ENCODE measurements around the gene ATF6.
"Not testable (repeated sequence)": the region's sequence is repeated elsewhere in the genome, so short reads cannot be mapped to it uniquely, and the experiment has no call there.

ATF6 gene

GRCh38 chr1:161749509-161750407, 16.4 kb upstream of the ATF6 start, which contains the start of gene DUSP12:
Gene DUSP12 (plus strand): TSS chr1:161749786. CDS start chr1:161749802, 16 bp downstream.
- Mint-ChIP-seq H3K4me1 (peaks cover 19% of the 10 kb centered on the region), H3K27ac (peak within 1 kb of the TSS; percentile 99 to 100 (median 99)), H3K27me3 (ENCODE audit: low read depth) (peaks cover 11% of the 10 kb centered on the region), H3K9me3 (no peaks in the 10 kb centered on the region), H3K36me3 (ENCODE audit: low read depth) (peaks cover 32% of the 10 kb centered on the region), H3K4me3 (peak within 1 kb of the TSS; percentile 100)
- no peak for TF ChIP-seq CTCF (IDR thresholded peaks at IDR 0.05; ENCODE audit: unreplicated experiment in 3 of 3)

- Mint-ChIP-seq H3K9me3 (no peaks in the 10 kb centered on the region), H3K27me3 (ENCODE audit: low read depth) (no peaks in the 10 kb centered on the region), H3K4me1 (peaks cover 17% of the 10 kb centered on the region), H3K4me3 (peak overlapping the region; percentile 63 to 80 (median 67)), H3K27ac (peak overlapping the region in 1 of 3 experiments; percentile 64), H3K36me3 (ENCODE audit: low read depth) (peaks cover 7% of the 10 kb centered on the region)
- TF ChIP-seq CTCF (IDR thresholded peaks at IDR 0.05; ENCODE audit: unreplicated experiment in 3 of 3): peak; percentile 24 to 29 (median 28)
Observed at GRCh38 chr1:161763522-161764098, 2.5 kb upstream of the ATF6 start.

- TF ChIP-seq CTCF (IDR thresholded peaks at IDR 0.05; ENCODE audit: unreplicated experiment in 3 of 3): no peak
- H3K4me3 Mint-ChIP-seq: peak overlapping the region; percentile 99 to 100 (median 99)
- peaks cover 21% of the 10 kb centered on the region for H3K4me1 Mint-ChIP-seq
- H3K9me3 Mint-ChIP-seq: no peaks in the 10 kb centered on the region
- no peak overlapping the region for H3K27ac Mint-ChIP-seq
- no peaks in the 10 kb centered on the region for H3K36me3 Mint-ChIP-seq (ENCODE audit: low read depth)
- H3K27me3 Mint-ChIP-seq (ENCODE audit: low read depth): no peaks in the 10 kb centered on the region
Observed at GRCh38 chr1:161768461-161768860, 2.3 kb downstream of the ATF6 start.

GRCh38 chr1:161768986-161769672, 3.0 kb downstream of the ATF6 start:
- Mint-ChIP-seq H3K27me3 (ENCODE audit: low read depth) (no peaks in the 10 kb centered on the region), H3K4me1 (peaks cover 17% of the 10 kb centered on the region), H3K27ac (no peak overlapping the region), H3K9me3 (no peaks in the 10 kb centered on the region), H3K4me3 (peak overlapping the region in 1 of 3 experiments; percentile 33), H3K36me3 (ENCODE audit: low read depth) (no peaks in the 10 kb centered on the region)
- TF ChIP-seq CTCF (IDR thresholded peaks at IDR 0.05; ENCODE audit: unreplicated experiment in 3 of 3): no peak

- not testable (repeated sequence) for H3K36me3 Mint-ChIP-seq (ENCODE audit: low read depth); H3K9me3 Mint-ChIP-seq; H3K27ac Mint-ChIP-seq; H3K27me3 Mint-ChIP-seq (ENCODE audit: low read depth)
- Mint-ChIP-seq H3K4me1 (peaks cover 17% of the 10 kb centered on the region), H3K4me3 (peak overlapping the region in 1 of 3 experiments; percentile 54)
Observed at GRCh38 chr1:161769673-161770045, 3.5 kb downstream of the ATF6 start.

- Mint-ChIP-seq H3K4me3 (peak overlapping the region in 2 of 3 experiments; percentile 32 to 54), H3K4me1 (peaks cover 17% of the 10 kb centered on the region), H3K36me3 (ENCODE audit: low read depth) (no peaks in the 10 kb centered on the region), H3K9me3 (no peaks in the 10 kb centered on the region), H3K27me3 (ENCODE audit: low read depth) (no peaks in the 10 kb centered on the region), H3K27ac (no peak overlapping the region)
- TF ChIP-seq CTCF (IDR thresholded peaks at IDR 0.05; ENCODE audit: unreplicated experiment in 3 of 3): no peak
Observed at GRCh38 chr1:161770250-161770649, 4.1 kb downstream of the ATF6 start.

Measured in nephron (organoid).